Measurements from ENCODE around the gene KCNK16. TPM values are rescaled to one million over a fixed set of nuclear protein-coding genes. Genes with fewer than 3 reads are reported as not detected.

Gene KCNK16
- total RNA-seq, 1 experiment from 2014 or later, result not detected

DNA sequence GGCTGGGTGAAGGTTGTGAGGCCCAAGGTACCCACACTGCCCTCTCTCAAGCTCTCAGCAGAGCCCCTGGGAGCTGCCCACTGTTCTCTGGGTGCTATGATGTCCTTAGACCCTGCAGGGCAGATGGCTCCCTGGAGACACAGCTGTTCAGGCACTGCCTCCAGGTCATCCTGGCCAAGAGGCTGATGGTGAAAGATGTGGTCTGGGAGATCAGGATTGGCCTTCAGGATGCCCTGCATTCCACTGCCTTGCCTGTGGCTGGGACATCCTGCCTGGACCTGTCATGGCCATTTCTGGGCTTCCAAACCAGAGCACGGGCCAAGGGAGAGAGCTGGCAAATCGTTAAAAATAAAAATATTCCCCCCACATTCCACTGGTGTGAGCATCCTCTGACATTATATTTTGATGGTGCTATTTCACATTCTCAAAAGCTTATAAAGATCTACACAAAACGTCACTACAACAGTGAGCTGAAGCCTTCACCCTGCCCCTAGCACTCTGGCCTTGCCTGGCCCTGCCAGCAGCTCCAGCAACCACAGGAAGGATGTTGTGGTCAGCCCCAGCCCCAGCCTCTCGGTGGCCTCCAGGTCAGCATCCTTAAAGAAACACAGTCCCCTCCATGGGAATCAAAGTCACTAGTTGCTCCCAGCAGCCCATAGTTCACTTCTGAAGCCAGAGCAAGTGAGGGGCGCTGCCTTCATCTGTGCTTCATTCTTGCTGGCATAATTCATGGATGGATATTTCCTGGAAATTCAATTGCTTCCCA is 13.5 kb upstream of the KCNK16 start:
- no peaks in the 10 kb centered on the region for H3K36me3 ChIP-seq
- H3K4me3 ChIP-seq, result no peak overlapping the region
- no peaks in the 10 kb centered on the region for H3K9me3 ChIP-seq (replicated peaks)
- DNase-seq (ENCODE audit: low read depth in 1 of 2, low spot score in 2 of 2), result no peak
- H3K27ac ChIP-seq, result no peak overlapping the region
- no peaks in the 10 kb centered on the region for H3K27me3 ChIP-seq (replicated peaks)
- H3K4me1 ChIP-seq (replicated peaks), result no peaks in the 10 kb centered on the region

DNA sequence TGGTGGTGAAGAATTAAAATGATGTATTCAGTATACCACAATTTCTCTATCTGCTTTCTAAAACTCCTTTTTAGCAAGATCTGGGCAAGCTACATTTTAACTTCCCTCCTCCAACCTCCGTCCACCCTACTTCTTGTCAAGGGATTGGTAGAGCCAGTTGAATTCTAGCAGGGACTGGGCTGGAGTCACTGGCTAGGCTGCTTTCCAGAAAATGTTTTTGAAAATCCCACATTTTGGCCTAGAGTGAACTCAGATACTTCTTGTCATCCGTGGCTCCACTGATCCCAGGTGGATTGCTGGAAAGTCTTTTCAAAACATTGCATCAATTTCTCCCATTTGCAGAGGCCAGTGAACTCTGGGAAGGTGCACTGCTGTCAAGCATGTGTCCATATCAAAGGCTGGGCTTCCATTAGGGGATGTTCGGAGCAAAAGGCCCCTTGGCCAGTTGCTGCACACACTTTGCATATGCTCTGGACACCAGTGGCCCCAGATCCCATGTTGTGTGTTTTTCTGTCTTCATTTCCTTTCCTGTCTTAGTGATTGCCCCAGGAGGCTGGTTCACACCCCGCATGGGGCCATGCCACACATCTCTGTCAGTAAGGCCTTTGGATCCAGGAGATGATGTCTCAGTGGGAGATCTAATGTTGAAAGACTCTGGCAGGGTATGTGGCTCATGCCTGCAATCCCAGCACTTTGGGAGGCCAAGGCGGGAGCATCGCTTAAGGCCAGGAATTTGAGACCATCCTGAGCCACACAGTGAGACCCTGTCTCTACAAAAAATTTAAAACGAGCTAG is 11.3 kb upstream of the KCNK16 start:
- Histone ChIP-seq H3K27me3 (replicated peaks) (no peaks in the 10 kb centered on the region), H3K4me1 (replicated peaks) (no peaks in the 10 kb centered on the region), H3K36me3 (no peaks in the 10 kb centered on the region), H3K4me3 (no peak overlapping the region), H3K9me3 (replicated peaks) (no peaks in the 10 kb centered on the region), H3K27ac (no peak overlapping the region)
- DNase-seq (ENCODE audit: low read depth in 1 of 2, low spot score in 2 of 2), result no peak

DNA sequence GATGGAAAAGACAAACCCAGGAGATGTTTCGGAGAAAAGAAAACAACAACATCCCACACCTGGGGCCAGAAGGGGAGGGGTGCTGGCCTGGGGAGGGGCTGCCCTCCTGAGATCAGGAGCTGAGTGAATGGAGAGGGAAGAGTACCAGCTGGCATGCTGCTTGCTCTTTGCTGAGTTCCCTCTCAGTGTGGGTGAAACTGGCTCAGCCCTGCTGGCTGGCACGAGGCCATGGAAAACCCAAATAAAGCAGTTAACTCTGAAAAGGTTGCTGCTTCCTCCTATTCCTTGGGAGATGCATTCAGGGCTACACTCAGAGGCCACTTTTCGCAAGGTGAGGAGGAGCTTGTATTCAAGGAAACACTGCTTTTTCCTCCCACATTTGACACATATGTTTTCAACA is 8.0 kb upstream of the KCNK16 start:
- H3K36me3 ChIP-seq, result no peaks in the 10 kb centered on the region
- H3K9me3 ChIP-seq (replicated peaks), result no peaks in the 10 kb centered on the region
- H3K27me3 ChIP-seq (replicated peaks), result no peaks in the 10 kb centered on the region
- H3K27ac ChIP-seq, result no peak overlapping the region
- H3K4me1 ChIP-seq (replicated peaks), result no peaks in the 10 kb centered on the region
- no peak overlapping the region for H3K4me3 ChIP-seq
- no peak for DNase-seq (ENCODE audit: low read depth in 1 of 2, low spot score in 2 of 2)

DNA sequence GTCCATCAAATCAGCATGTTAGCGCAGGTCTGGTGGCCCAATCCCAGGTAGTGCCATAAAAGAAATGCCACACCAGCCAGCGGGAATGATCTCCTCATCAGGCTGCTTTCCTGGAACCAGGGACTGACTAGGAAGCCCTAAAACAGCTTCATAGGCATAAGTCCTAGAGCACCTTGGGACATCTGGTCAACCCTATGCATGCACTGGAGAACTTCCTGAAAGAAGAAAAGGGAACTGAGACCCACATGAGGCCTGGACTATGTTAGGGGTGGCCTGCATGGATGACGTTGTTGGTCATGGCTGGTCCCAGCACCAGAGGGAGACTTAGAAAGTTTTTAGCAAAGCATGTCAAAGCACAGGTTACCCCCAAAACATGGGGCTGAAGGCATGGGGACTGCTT is 7.6 kb upstream of the KCNK16 start:
- no peaks in the 10 kb centered on the region for H3K9me3 ChIP-seq (replicated peaks)
- H3K4me3 ChIP-seq, result no peak overlapping the region
- no peak overlapping the region for H3K27ac ChIP-seq
- H3K4me1 ChIP-seq (replicated peaks), result no peaks in the 10 kb centered on the region
- no peaks in the 10 kb centered on the region for H3K36me3 ChIP-seq
- no peak for DNase-seq (ENCODE audit: low read depth in 1 of 2, low spot score in 2 of 2)
- no peaks in the 10 kb centered on the region for H3K27me3 ChIP-seq (replicated peaks)

DNA sequence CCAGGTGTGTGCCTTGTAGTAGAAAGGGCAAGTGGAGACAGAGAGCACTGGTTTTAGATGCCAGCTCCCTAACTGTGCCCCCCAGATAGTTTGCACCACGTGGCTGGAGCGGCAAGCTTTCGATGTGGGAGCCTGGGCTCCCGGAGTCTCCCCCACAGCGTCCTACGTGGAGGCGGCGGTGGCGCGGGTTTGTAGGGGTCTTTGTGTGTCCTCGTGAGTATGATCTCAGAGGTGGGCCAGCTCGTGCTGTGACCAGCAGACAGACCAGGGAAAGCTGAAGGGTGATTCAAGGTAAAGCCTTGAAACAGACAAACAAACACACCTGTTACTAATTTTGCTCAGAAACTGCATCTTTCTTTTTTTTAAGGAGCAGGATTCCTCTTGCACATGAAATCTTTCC is 5.6 kb upstream of the KCNK16 start:
- Histone ChIP-seq H3K4me3 (no peak overlapping the region), H3K27me3 (replicated peaks) (no peaks in the 10 kb centered on the region), H3K4me1 (replicated peaks) (no peaks in the 10 kb centered on the region), H3K36me3 (no peaks in the 10 kb centered on the region), H3K27ac (no peak overlapping the region), H3K9me3 (replicated peaks) (no peaks in the 10 kb centered on the region)
- no peak for DNase-seq (ENCODE audit: low read depth in 1 of 2, low spot score in 2 of 2)

DNA sequence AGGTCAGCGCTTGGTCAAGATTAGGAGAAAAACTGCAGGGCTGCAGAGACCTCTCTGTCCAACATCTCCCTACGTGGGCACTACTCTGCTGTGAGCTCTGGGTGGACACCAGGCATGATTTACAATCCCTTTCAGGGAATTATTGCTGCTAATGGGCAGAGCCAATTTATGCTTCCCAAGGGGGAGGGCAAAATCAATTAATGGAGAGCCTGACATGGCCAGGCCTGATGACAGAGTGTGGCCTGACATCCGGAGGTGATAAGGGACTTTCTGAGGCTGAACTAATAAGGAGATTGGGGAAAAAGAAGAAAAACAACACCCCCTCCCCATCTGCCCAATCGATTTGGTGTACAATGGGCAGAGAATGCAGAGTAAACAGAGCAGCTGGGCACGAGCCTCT is 5.0 kb upstream of the KCNK16 start:
- H3K27ac ChIP-seq, result no peak overlapping the region
- no peak for DNase-seq (ENCODE audit: low read depth in 1 of 2, low spot score in 2 of 2)
- no peak overlapping the region for H3K4me3 ChIP-seq

DNA sequence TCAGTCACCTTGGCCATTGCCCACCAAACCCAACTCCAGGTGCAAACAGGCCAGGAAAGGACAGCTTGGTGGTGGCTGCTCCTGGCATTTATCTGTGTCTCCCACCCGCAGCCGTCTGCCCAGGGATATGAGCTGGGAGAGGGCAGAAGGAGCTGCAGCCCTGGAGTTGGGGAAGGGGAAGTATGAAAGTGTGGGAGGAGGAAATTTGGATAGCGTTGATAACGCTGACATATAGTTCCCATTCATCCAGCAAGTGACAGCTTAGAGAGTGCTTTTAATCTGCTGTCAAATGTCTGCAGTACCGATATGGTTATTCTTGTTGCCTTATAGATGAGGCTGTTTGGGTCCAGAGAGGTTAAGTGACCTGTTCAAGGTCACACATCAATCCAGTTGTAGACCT is 741 bp downstream of the KCNK16 start:
- DNase-seq (ENCODE audit: low read depth in 1 of 2, low spot score in 2 of 2), result no peak
- Histone ChIP-seq H3K9me3 (replicated peaks) (no peaks in the 10 kb centered on the region), H3K4me3 (no peak overlapping the region), H3K4me1 (replicated peaks) (no peaks in the 10 kb centered on the region), H3K27ac (no peak overlapping the region), H3K36me3 (no peaks in the 10 kb centered on the region), H3K27me3 (replicated peaks) (no peaks in the 10 kb centered on the region)

More for the DNA sequence above, 5.0 kb upstream of the KCNK16 start:
- H3K36me3 ChIP-seq, result no peaks in the 10 kb centered on the region
- no peaks in the 10 kb centered on the region for H3K9me3 ChIP-seq (replicated peaks)
- H3K4me1 ChIP-seq (replicated peaks), result no peaks in the 10 kb centered on the region
- H3K27me3 ChIP-seq (replicated peaks), result no peaks in the 10 kb centered on the region

DNA sequence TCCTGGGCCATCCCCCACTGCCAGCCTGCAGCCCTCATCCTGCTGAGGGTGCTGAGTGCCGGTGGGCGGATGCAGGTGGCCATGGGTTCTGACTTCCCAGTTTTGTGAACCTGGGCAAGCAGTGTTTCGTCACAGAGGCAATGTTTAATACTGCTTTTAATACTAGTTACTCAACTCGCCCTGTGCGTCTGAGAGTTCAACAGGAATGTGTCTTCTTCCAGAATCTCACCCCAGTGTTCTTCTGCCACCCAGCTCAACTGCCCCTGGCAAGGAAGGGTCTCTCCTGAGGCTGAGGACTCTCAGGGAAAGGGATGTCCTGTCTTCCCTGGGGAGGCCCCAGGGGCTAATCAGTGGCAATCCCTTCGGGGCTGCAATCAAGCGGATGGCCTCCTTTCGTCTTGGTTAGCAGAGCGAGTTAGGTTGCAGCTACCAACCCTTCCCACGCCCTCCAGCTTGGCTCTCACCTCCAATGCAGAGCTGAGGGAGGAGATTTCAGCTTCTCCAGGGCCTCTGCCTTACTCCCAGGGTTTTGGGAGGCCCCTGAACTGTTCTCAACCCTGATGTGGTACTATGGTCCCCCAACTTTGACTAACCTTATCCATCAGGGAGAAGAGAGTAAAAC is 2.0 kb downstream of the KCNK16 start:
- no peaks in the 10 kb centered on the region for H3K9me3 ChIP-seq (replicated peaks)
- H3K4me3 ChIP-seq, result no peak overlapping the region
- no peak for DNase-seq (ENCODE audit: low read depth in 1 of 2, low spot score in 2 of 2)
- H3K4me1 ChIP-seq (replicated peaks), result no peaks in the 10 kb centered on the region
- H3K27me3 ChIP-seq (replicated peaks), result no peaks in the 10 kb centered on the region
- H3K27ac ChIP-seq, result no peak overlapping the region
- H3K36me3 ChIP-seq, result no peaks in the 10 kb centered on the region

DNA sequence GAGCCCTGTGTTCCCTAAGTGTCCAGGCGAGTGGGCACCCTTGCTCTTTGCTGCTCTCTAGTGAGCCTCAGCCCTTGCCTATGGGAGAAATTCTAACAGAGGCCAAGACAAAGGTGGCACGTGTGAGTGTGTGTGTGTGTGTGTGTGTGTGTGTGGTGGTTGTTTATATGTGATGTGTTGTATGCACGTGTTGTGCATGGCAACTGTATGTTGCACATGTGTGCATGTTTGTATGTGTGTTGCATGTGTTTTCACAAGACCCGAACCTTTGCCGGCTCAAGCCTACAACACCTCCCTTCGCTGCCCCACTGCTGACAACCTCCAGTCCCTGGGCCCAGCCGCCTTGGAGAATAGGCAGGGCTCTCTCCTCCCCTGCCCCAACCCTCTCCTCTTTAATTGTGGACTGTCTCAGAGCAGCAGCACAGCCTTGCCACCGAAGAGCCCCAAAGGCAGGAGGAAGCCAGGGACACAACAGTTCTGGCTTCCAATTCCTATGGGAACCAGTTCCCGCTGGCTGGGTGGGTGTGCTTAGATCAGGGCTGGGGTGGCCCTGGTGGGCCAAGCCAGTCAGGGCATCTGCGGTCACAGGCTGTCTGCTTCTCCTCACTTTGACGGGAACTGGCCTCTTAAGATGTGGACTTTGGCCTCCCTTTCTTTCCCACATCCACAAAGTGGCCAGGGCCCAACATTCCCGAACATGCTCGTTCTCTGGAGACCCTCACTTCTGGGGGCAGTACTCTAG is 2.7 kb downstream of the KCNK16 start:
- Histone ChIP-seq H3K9me3 (replicated peaks) (no peaks in the 10 kb centered on the region), H3K27me3 (replicated peaks) (no peaks in the 10 kb centered on the region; the same call in 1 of the 2 replicates), H3K4me1 (replicated peaks) (no peaks in the 10 kb centered on the region), H3K4me3 (no peak overlapping the region), H3K36me3 (no peaks in the 10 kb centered on the region), H3K27ac (no peak overlapping the region)
- DNase-seq (ENCODE audit: low read depth in 1 of 2, low spot score in 2 of 2), result no peak

DNA sequence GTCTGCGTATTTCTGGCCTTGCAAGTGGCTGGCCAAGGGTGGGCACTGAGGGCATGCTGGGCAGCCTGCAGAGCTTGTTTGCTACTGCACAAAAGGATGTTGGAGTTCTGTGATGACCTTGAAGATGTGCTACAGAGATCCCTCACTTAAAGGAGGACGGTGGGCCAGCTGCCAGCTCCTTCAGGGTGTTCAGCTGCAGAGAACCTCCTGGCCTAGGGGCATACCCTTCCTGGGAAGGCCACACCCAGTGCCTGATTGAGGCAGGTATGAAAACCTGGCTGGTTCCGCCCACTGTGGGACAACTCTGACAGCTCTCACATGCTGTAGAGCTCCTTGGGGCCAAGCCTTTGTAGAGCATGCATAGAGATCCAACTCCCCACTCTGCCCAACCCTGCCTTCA is 5.2 kb downstream of the KCNK16 start:
- Histone ChIP-seq H3K27ac (no peak overlapping the region), H3K27me3 (replicated peaks) (peaks cover 19% of the 10 kb centered on the region), H3K36me3 (no peaks in the 10 kb centered on the region), H3K4me3 (no peak overlapping the region), H3K9me3 (replicated peaks) (no peaks in the 10 kb centered on the region), H3K4me1 (replicated peaks) (no peaks in the 10 kb centered on the region)
- no peak for DNase-seq (ENCODE audit: low read depth in 1 of 2, low spot score in 2 of 2)

DNA sequence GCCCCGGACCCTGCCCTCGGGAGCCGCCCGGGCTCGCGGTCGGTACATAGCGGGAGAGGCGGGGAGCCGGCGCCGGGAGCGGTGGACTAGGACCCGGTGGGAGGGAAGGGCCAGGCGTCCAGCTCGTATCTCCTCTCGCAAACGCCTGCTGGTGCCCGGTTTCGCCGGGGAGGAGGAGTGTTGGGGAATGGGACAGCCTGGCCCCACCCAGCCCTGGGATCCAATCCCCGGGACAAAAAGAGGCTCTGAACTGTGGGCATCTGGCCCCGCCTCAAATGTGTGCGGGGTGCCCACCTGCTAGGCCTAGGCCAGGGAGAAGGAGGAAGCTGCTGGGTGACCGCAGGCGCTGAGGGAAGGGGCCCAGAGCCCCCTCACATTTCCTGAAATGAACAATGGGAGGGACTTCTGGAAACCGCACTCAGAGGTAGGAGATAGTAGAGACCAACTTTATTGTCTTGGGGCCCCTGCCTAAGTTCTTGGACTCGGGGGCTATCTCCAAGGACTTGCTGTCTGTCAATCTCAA is 8.2 kb downstream of the KCNK16 start, which contains the start of gene KCNK17:
KCNK17 (minus strand) TSS at position 147 of the 523 bp plus-strand sequence; CDS start at position 48, 99 bp downstream.
- Histone ChIP-seq H3K4me3 (no peak within 1 kb of the TSS), H3K9me3 (replicated peaks) (no peaks in the 10 kb centered on the region), H3K4me1 (replicated peaks) (no peaks in the 10 kb centered on the region), H3K27ac (no peak within 1 kb of the TSS), H3K27me3 (replicated peaks) (peaks cover 26% of the 10 kb centered on the region), H3K36me3 (no peaks in the 10 kb centered on the region)
- DNase-seq (ENCODE audit: low read depth in 1 of 2, low spot score in 2 of 2), result no peak

DNA sequence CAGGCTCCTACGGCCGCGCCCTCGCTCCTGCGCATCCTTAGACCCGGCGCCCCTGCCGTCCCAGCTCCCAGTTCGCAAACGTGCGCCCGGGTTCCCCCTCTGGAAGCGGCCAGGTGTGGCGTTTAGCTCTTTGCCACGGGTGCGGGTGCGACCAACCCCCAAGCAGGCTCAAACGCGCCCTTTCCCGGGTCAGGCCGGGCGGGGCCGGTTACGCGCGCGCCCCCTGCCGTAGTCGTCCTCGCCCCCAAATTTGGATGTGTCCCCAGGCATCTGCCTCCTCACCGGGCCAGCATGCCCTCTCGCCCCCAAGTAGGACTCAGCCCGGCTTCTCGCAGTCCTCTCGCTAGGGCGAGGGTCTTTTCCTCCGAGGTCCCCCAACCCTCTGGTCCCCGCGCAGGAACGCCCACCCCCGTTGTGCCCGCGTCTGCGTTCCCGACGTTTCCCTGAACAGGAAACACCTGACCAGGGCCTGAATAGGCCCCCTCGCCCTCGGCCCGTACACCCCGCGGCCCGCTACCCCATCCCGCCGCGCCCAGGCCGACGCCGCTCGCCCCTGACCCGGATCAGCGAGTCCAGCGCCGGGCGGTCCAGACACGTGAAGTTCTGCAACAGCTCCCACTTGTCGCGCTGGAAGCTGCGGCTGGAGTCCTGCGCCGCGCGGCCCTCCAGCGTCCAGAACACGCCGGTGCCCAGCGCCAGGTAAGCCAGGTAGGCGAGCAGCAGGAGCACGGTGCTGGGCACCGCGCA is 8.8 kb downstream of the KCNK16 start:
- Histone ChIP-seq H3K4me1 (replicated peaks) (no peaks in the 10 kb centered on the region), H3K4me3 (no peak overlapping the region), H3K9me3 (replicated peaks) (no peaks in the 10 kb centered on the region), H3K27ac (no peak overlapping the region), H3K36me3 (no peaks in the 10 kb centered on the region), H3K27me3 (replicated peaks) (peaks cover 26% of the 10 kb centered on the region)
- DNase-seq (ENCODE audit: low read depth in 1 of 2, low spot score in 2 of 2), result no peak
